ENCODE measurements around the gene LRCOL1. TPM values are rescaled to one million over a fixed set of nuclear protein-coding genes. Genes with fewer than 3 reads are reported as not detected.

LRCOL1 gene
- total RNA-seq, 1 donor from 2014 or later: not detected

- no peak overlapping the region for H3K4me3 ChIP-seq (ENCODE audit: low read depth, low read length)
- H3K36me3 ChIP-seq (ENCODE audit: control insufficient read depth, insufficient read depth, low read length): no peaks in the 10 kb centered on the region
- FAIRE-seq: no peak
- TF ChIP-seq CTCF (IDR thresholded peaks at IDR 0.05; ENCODE audit: insufficient read depth, low read length, severe bottlenecking): no peak
- peaks cover 20% of the 10 kb centered on the region for H3K27me3 ChIP-seq (ENCODE audit: control insufficient read depth, insufficient read depth, low read length)
- DNase-seq (ENCODE audit: low read depth): no peak
Observed at GRCh38 chr12:132606466-132606865, 3.9 kb downstream of the LRCOL1 start.

- Histone ChIP-seq H3K4me3 (ENCODE audit: low read depth, low read length) (no peak overlapping the region), H3K36me3 (ENCODE audit: control insufficient read depth, insufficient read depth, low read length) (no peaks in the 10 kb centered on the region), H3K27me3 (ENCODE audit: control insufficient read depth, insufficient read depth, low read length) (peaks cover 20% of the 10 kb centered on the region)
- TF ChIP-seq CTCF (IDR thresholded peaks at IDR 0.05; ENCODE audit: insufficient read depth, low read length, severe bottlenecking): no peak
- DNase-seq (ENCODE audit: low read depth): no peak
- no peak for FAIRE-seq
Observed at GRCh38 chr12:132605892-132606291, 4.5 kb downstream of the LRCOL1 start.

- FAIRE-seq (no peak), DNase-seq (ENCODE audit: low read depth) (no peak)
- Histone ChIP-seq H3K36me3 (ENCODE audit: control insufficient read depth, insufficient read depth, low read length) (no peaks in the 10 kb centered on the region), H3K4me3 (ENCODE audit: low read depth, low read length) (no peak overlapping the region), H3K27me3 (ENCODE audit: control insufficient read depth, insufficient read depth, low read length) (peaks cover 19% of the 10 kb centered on the region)
- no peak for TF ChIP-seq CTCF (IDR thresholded peaks at IDR 0.05; ENCODE audit: insufficient read depth, low read length, severe bottlenecking)
Observed at GRCh38 chr12:132604668-132605441, 5.5 kb downstream of the LRCOL1 start.

GRCh38 chr12:132604151-132604618, 6.2 kb downstream of the LRCOL1 start:
- FAIRE-seq (no peak), DNase-seq (ENCODE audit: low read depth) (no peak)
- H3K27me3 ChIP-seq (ENCODE audit: control insufficient read depth, insufficient read depth, low read length): peaks cover 22% of the 10 kb centered on the region
- no peak overlapping the region for H3K4me3 ChIP-seq (ENCODE audit: low read depth, low read length)
- H3K36me3 ChIP-seq (ENCODE audit: control insufficient read depth, insufficient read depth, low read length): no peaks in the 10 kb centered on the region
- no peak for TF ChIP-seq CTCF (IDR thresholded peaks at IDR 0.05; ENCODE audit: insufficient read depth, low read length, severe bottlenecking)

- Histone ChIP-seq H3K4me3 (ENCODE audit: low read depth, low read length) (no peak overlapping the region), H3K27me3 (ENCODE audit: control insufficient read depth, insufficient read depth, low read length) (peaks cover 24% of the 10 kb centered on the region), H3K36me3 (ENCODE audit: control insufficient read depth, insufficient read depth, low read length) (no peaks in the 10 kb centered on the region)
- FAIRE-seq: no peak
- no peak for TF ChIP-seq CTCF (IDR thresholded peaks at IDR 0.05; ENCODE audit: insufficient read depth, low read length, severe bottlenecking)
- DNase-seq (ENCODE audit: low read depth): no peak
Observed at GRCh38 chr12:132603240-132604150, 6.9 kb downstream of the LRCOL1 start.

All from bronchial epithelial cell (primary cell).